ENCODE measurements around the gene P3H2.

- no peak for TF ChIP-seq CTCF (conservative IDR thresholded peaks at IDR 0.05 in 1 of 2, IDR thresholded peaks at IDR 0.05 in 1 of 2; ENCODE audit: low read depth in 1 of 2, low read length in 2 of 2)
- no peak for TF ChIP-seq EZH2 (IDR thresholded peaks at IDR 0.05; ENCODE audit: low read length, missing control alignments)
Measured at GRCh38 chr3:189945935-189946709, 174.6 kb downstream of the P3H2 start.
